Activated CD8-positive, alpha-beta memory T cell treated with anti-CD3 and anti-CD28 coated beads, Interleukin-2, amount 10 ng/mL, durations not matched to agents 7 days and 5 days (primary cell): ENCODE data around the gene MAPRE3. TPM values are rescaled to one million over a fixed set of nuclear protein-coding genes. Genes with fewer than 3 reads are reported as not detected.

Source experiments
- ATAC-seq: fragments of 150-1000 bp; cut with Tn5 transposase; one replicate; pipeline ENCODE4 v1.10.0; 2021; ENCODE audit warnings: moderate library complexity
- CTCF ChIA-PET: fragments of 350-600 bp; sonication (Branson Sonifier 250); formaldehyde crosslinking; loops from one replicate; lab custom pipeline; 2021; ENCODE audit warnings: antibody characterized with exemption; lab: Charles Lee
- DNase-seq: peaks from one replicate; pipeline ENCODE4 v3.0.0-alpha.2; 2020
- H3K27ac Mint-ChIP-seq: one replicate; pipeline ENCODE4 v1.8.0; 2021; ENCODE audit warnings: mild to moderate bottlenecking, mixed read lengths
- H3K27me3 Mint-ChIP-seq: one replicate; pipeline ENCODE4 v1.8.0; 2021; ENCODE audit warnings: mixed read lengths
- H3K36me3 Mint-ChIP-seq: one replicate; pipeline ENCODE4 v1.8.0; 2021; ENCODE audit warnings: mild to moderate bottlenecking, mixed read lengths
- H3K4me1 Mint-ChIP-seq: one replicate; pipeline ENCODE4 v1.8.0; 2021; ENCODE audit warnings: mixed read lengths
- H3K4me3 Mint-ChIP-seq: one replicate; pipeline ENCODE4 v1.8.0; 2021; ENCODE audit warnings: mild to moderate bottlenecking, moderate library complexity, mixed read lengths
- H3K9me3 Mint-ChIP-seq: one replicate; pipeline ENCODE4 v1.8.0; 2022; ENCODE audit warnings: low read depth, mixed read lengths
- total RNA-seq, 2 experiments: library from RNA; stranded (reverse); gene quantifications; one replicate each; pipeline ENCODE4 v1.2.3, GENCODE V29; 2021

Gene MAPRE3
- total RNA-seq, 2 experiments from 2014 or later = 0.91 to 1.3 TPM

DNA sequence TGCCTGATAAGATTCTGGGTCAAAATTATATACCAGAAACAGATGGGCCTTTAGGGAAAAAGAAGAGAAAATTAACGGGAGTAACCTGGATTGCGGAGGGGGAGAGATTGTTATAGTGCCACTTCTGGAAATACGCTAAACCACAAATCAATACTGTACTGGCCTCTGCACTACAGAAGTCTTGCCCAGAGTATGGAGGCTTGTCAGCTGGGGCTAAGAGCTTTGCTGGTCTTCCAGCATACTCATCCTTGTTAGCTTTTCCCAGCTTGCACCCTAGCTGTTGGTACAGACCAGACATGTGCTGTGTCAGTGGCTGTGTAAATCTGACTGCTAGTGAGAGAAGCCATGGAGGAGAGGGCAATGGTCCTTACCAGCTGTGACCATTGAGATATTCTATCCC, 89.9 kb downstream of the MAPRE3 start:
- DNase-seq (no peak), ATAC-seq (no peak)
- H3K9me3 Mint-ChIP-seq = no peaks in the 10 kb centered on the region
- H3K4me1 Mint-ChIP-seq = peaks cover 2% of the 10 kb centered on the region
- peaks cover 24% of the 10 kb centered on the region for H3K36me3 Mint-ChIP-seq
- no peak overlapping the region for H3K27ac Mint-ChIP-seq
- H3K4me3 Mint-ChIP-seq = no peak overlapping the region
- no peaks in the 10 kb centered on the region for H3K27me3 Mint-ChIP-seq
- CTCF ChIA-PET = interaction anchor here (0.6 to 2.3 kb wide), 5 partner anchors 11 to 230 kb away, joined by 3 to 7 read pairs (median 4); partner anchors contain the start of gene OST4

- CTCF ChIA-PET = interaction anchor here (1.0 to 1.6 kb wide), 4 partner anchors 12 to 238 kb away, joined by 3 to 5 read pairs (median 4); partner anchors contain the start of gene AGBL5
- Mint-ChIP-seq H3K27ac (no peak overlapping the region), H3K4me1 (peaks cover 25% of the 10 kb centered on the region)
These were observed 94.7 kb downstream of the MAPRE3 start for GRCh38 chr2:27065128-27065527.

GRCh38 chr2:27067385-27067784, 96.9 kb downstream of the MAPRE3 start:
- DNase-seq (no peak), ATAC-seq (no peak)
- H3K36me3 Mint-ChIP-seq = peaks cover 34% of the 10 kb centered on the region
- CTCF ChIA-PET = interaction anchor here (1.4 kb wide), 1 partner anchor 16 kb away, joined by 3 read pairs; the partner anchor contains the start of gene AGBL5
- H3K4me1 Mint-ChIP-seq = peaks cover 41% of the 10 kb centered on the region
- no peaks in the 10 kb centered on the region for H3K27me3 Mint-ChIP-seq
- no peak overlapping the region for H3K4me3 Mint-ChIP-seq
- no peaks in the 10 kb centered on the region for H3K9me3 Mint-ChIP-seq
- no peak overlapping the region for H3K27ac Mint-ChIP-seq

More at GRCh38 chr2:27065128-27065527, 94.7 kb downstream of the MAPRE3 start:
- no peaks in the 10 kb centered on the region for H3K9me3 Mint-ChIP-seq
- no peak overlapping the region for H3K4me3 Mint-ChIP-seq
- ATAC-seq = no peak
- no peak for DNase-seq
- H3K36me3 Mint-ChIP-seq = peaks cover 37% of the 10 kb centered on the region
- H3K27me3 Mint-ChIP-seq = no peaks in the 10 kb centered on the region

DNA sequence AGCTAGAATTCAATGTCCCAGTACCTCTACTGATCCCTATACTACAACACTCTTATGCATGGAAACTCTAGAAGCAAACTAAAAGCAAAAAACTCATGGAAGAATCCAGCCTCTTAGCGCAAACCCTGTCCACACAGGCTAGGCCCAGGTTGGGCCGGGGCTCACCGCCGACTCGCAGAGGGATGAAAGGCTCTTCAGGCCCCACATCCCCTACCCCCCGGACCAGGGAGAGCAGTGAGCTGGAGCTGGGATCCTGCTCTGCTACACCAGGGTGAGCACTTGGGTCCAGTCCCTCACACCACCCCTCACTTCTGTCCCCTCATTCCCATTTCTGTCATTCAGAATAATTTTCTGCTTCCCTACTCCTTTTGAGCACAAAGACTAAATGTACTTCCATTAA, 99.0 kb downstream of the MAPRE3 start:
- Mint-ChIP-seq H3K9me3 (no peaks in the 10 kb centered on the region), H3K27me3 (no peaks in the 10 kb centered on the region), H3K4me1 (peaks cover 56% of the 10 kb centered on the region), H3K36me3 (peaks cover 26% of the 10 kb centered on the region), H3K27ac (peak overlapping the region; percentile 93), H3K4me3 (peak overlapping the region; percentile 9)
- CTCF ChIA-PET = no interaction called here
- ATAC-seq = no peak
- no peak for DNase-seq

GRCh38 chr2:27069961-27070618, 99.7 kb downstream of the MAPRE3 start:
- H3K36me3 Mint-ChIP-seq = peaks cover 22% of the 10 kb centered on the region
- ATAC-seq = no peak
- H3K27ac Mint-ChIP-seq = peak overlapping the region; percentile 93
- H3K4me1 Mint-ChIP-seq = peaks cover 62% of the 10 kb centered on the region
- H3K9me3 Mint-ChIP-seq = no peaks in the 10 kb centered on the region
- CTCF ChIA-PET = interaction anchor here (1.3 to 5.9 kb wide), 2 partner anchors 19 to 53 kb away, joined by 3 to 45 read pairs; partner anchors contain the start of genes ABHD1 and AGBL5
- no peaks in the 10 kb centered on the region for H3K27me3 Mint-ChIP-seq
- no peak for DNase-seq
- H3K4me3 Mint-ChIP-seq = peak overlapping the region; percentile 99

DNA sequence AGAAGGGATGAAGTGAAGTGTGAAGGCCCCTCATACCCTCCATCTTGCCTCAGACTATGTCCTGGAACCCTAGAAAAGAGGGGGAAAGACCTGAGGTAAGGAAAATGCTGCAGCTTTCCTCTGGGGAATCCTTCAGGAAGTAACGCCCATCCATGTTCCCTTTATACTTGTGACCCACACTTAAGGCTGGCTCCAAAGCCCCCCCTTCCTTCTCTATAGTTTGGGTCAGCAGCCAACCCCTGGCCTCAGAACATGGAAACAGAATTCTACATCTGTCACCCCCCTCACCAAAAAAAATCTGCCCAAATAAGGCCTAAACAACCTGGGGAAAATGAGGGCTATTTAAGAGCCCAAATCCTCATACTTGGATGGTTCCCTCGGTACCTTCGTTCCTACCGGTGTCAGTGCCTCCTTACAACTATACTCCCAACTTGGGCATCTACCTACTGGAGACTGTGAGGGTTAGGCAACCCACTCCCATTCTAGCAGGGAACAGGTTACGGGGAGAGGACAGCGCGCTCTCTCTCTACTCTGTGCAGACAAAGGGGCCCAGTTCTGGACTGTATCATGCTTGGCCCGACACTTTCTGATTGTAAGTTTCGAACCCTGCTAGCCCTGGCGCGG, 100.3 kb downstream of the MAPRE3 start:
- Mint-ChIP-seq H3K4me3 (peak overlapping the region; percentile 99), H3K9me3 (no peaks in the 10 kb centered on the region), H3K27ac (peak overlapping the region; percentile 93), H3K36me3 (peaks cover 18% of the 10 kb centered on the region), H3K4me1 (peaks cover 63% of the 10 kb centered on the region), H3K27me3 (no peaks in the 10 kb centered on the region)
- DNase-seq (no peak), ATAC-seq (no peak)
- CTCF ChIA-PET = interaction anchor here (1.2 to 5.9 kb wide), 10 partner anchors 8 to 233 kb away, joined by 3 to 45 read pairs (median 6); partner anchors contain the start of genes ABHD1, AGBL5 and KHK

- H3K36me3 Mint-ChIP-seq = peaks cover 14% of the 10 kb centered on the region
- peak; percentile 92 for DNase-seq
- H3K4me1 Mint-ChIP-seq = peaks cover 70% of the 10 kb centered on the region
- peak; percentile 93 for ATAC-seq
- peak within 1 kb of the TSS; percentile 99 for H3K4me3 Mint-ChIP-seq
- CTCF ChIA-PET = interaction anchor here (1.2 to 5.9 kb wide), 10 partner anchors 9 to 232 kb away, joined by 3 to 45 read pairs (median 6); partner anchors contain the start of genes ABHD1, AGBL5 and KHK
- H3K9me3 Mint-ChIP-seq = no peaks in the 10 kb centered on the region
- H3K27ac Mint-ChIP-seq = peak within 1 kb of the TSS; percentile 93
- H3K27me3 Mint-ChIP-seq = no peaks in the 10 kb centered on the region
These were observed 101.0 kb downstream of the MAPRE3 start, which contains the start of gene OST4 for GRCh38 chr2:27071277-27071989. TSS of gene OST4 (minus strand) at chr2:27071654.

DNA sequence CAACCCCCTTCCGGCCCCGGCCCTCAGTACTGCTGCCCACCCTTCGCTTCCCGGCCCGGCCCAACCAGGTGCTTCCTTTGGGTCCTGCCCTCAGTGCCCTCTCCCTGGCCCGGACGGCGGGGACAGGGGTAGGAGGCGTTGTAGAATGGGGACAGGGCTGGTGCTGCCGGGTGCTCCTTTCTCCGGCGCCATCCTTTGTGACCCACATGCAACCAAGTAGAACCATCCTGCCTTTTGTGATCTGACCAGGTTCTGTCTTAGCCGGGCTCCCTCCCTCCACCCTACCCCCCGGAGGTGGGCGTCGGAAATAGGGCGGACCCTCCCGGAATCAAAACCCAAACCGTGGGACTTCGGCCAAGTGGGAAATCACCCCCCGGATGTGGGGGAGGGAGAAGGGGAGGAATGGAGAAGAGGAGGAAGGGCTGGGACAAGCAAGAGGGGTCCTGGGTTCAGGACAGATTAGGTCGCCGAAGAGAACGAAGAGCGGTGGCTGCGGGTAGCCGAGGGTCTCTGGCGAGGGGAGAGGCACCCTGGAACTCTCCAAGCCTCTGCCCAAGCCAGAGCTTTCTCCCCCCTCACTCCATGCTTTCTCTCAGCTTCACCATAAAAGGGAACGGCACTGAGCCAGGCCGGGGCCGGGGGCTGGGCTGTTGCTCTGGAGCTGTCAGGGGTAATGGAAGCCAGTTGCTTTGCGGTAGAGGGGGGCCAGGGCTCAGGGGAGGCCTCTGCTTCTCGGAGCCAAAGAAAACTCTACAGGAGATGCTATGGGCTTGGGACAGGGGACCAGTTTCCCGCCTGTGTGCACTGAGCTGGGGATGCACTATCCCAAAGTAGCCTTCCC, 101.8 kb downstream of the MAPRE3 start:
- DNase-seq = peak; percentile 63
- no peaks in the 10 kb centered on the region for H3K27me3 Mint-ChIP-seq
- CTCF ChIA-PET = interaction anchor here (1.2 to 5.9 kb wide), 10 partner anchors 9 to 231 kb away, joined by 4 to 45 read pairs (median 8); partner anchors contain the start of genes AGBL5 and KHK
- peak overlapping the region; percentile 79 for H3K4me3 Mint-ChIP-seq
- peaks cover 70% of the 10 kb centered on the region for H3K4me1 Mint-ChIP-seq
- peak overlapping the region; percentile 82 for H3K27ac Mint-ChIP-seq
- peaks cover 14% of the 10 kb centered on the region for H3K36me3 Mint-ChIP-seq
- no peaks in the 10 kb centered on the region for H3K9me3 Mint-ChIP-seq
- peak; percentile 37 for ATAC-seq

- H3K9me3 Mint-ChIP-seq = no peaks in the 10 kb centered on the region
- H3K4me3 Mint-ChIP-seq = peak overlapping the region; percentile 79
- H3K27me3 Mint-ChIP-seq = no peaks in the 10 kb centered on the region
These were observed 102.5 kb downstream of the MAPRE3 start for GRCh38 chr2:27072920-27073319.

DNA sequence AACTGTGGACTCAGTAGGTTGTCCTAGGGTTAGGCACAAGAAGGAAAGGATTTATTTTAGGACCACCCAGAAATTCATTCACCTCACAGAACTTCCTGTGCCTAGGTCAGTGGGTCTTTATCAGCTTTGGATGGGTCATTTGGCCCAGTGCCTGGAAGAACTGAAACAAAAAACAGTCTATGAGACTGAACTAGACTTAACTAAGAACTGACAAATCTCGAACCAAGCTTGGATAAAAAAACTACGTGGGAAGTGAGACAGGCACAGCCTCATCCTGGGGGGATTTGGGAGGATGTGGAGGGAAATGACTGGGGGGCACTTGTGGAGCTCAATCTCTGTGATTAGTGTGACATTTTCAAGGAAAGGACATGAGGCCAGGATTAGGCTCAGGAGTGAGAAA, 103.3 kb downstream of the MAPRE3 start:
- peak overlapping the region; percentile 16 for H3K27ac Mint-ChIP-seq
- H3K9me3 Mint-ChIP-seq = no peaks in the 10 kb centered on the region
- H3K4me3 Mint-ChIP-seq = no peak overlapping the region
- H3K27me3 Mint-ChIP-seq = no peaks in the 10 kb centered on the region
- CTCF ChIA-PET = interaction anchor here (1.0 to 5.9 kb wide), 4 partner anchors 9 to 228 kb away, joined by 3 to 45 read pairs (median 20); partner anchors contain the start of genes AGBL5 and KHK
- ATAC-seq (no peak), DNase-seq (no peak)
- H3K36me3 Mint-ChIP-seq = peaks cover 13% of the 10 kb centered on the region
- H3K4me1 Mint-ChIP-seq = peaks cover 65% of the 10 kb centered on the region

More at GRCh38 chr2:27072920-27073319, 102.5 kb downstream of the MAPRE3 start:
- peaks cover 14% of the 10 kb centered on the region for H3K36me3 Mint-ChIP-seq
- H3K27ac Mint-ChIP-seq = peak overlapping the region; percentile 67
- ATAC-seq (no peak), DNase-seq (no peak)
- CTCF ChIA-PET = interaction anchor here (1.8 to 5.9 kb wide), 3 partner anchors 13 to 111 kb away, joined by 6 to 45 read pairs (median 37); partner anchors contain the start of genes AGBL5 and KHK
- H3K4me1 Mint-ChIP-seq = peaks cover 67% of the 10 kb centered on the region

DNA sequence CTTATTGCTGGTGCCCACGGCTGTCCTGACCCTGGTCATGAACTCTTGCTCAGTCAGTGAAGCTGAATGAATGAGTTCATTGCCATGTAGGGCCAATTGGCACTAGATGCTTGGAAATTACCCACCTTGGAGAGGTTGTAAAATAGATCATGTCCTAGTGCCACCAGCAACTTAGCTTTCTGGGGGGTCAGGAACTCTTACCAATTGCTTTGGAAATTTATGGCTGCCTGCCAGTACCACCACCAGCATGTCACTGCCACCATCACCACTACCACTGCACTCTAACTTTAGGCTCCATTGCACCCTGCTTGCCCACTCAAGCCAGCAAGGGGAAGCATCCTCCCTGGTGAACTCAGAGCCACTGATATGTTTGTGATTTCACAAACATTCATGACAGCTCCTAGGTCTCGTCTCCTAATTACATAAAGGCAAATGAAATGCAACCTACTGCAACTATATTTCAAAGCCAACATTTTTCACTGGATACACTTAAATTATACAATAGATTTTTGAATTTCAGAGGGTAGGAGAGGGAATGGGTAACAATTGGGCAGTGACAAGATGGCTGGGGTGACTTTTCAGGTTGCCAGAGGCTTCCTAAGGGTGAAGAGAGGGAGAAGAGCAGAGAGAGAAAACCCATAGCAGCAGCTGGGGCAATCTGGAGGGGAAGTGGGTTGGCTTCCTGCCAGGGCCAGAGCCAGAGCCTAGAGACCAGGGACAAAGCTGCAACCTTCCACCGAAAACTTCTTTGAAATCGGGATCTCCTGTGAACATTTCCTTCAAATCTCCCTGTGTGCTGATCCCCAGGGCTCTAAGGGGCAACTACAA, 104.5 kb downstream of the MAPRE3 start:
- Mint-ChIP-seq H3K9me3 (no peaks in the 10 kb centered on the region), H3K4me3 (peak overlapping the region; percentile 3), H3K4me1 (peaks cover 54% of the 10 kb centered on the region), H3K36me3 (peaks cover under 1% of the 10 kb centered on the region), H3K27me3 (no peaks in the 10 kb centered on the region), H3K27ac (peak overlapping the region; percentile 80)
- CTCF ChIA-PET = interaction anchor here (1.0 to 5.9 kb wide), 4 partner anchors 8 to 229 kb away, joined by 3 to 45 read pairs (median 20); partner anchors contain the start of genes AGBL5 and KHK
- DNase-seq (peak; percentile 70), ATAC-seq (no peak)
